ENCODE results near the gene UPK1A.

Gene UPK1A

GRCh38 chr19:35665157-35665556 is 1.2 kb upstream of the UPK1A start:
- H3K4me3 ChIP-seq (ENCODE audit: low read depth, low read length), result no peak overlapping the region
- DNase-seq (ENCODE audit: low read depth), result no peak
- no peak for TF ChIP-seq MYC (IDR thresholded peaks at IDR 0.05; ENCODE audit: low read depth, low read length)
- no peak for TF ChIP-seq MAX (IDR thresholded peaks at IDR 0.05; ENCODE audit: low read depth, low read length)
- no peak for TF ChIP-seq POLR2A (IDR thresholded peaks at IDR 0.05; ENCODE audit: extremely low read depth, insufficient read length)
- TF ChIP-seq CTCF (IDR thresholded peaks at IDR 0.05; ENCODE audit: low read depth, low read length), result no peak

- TF ChIP-seq MYC (IDR thresholded peaks at IDR 0.05; ENCODE audit: low read depth, low read length) (no peak), MAX (IDR thresholded peaks at IDR 0.05; ENCODE audit: low read depth, low read length) (no peak), POLR2A (IDR thresholded peaks at IDR 0.05; ENCODE audit: extremely low read depth, insufficient read length) (no peak), CTCF (IDR thresholded peaks at IDR 0.05; ENCODE audit: low read depth, low read length) (no peak)
- DNase-seq (ENCODE audit: low read depth), result no peak
Observed at GRCh38 chr19:35665604-35666003, 713 bp upstream of the UPK1A start.

GRCh38 chr19:35669566-35669965 is 3.2 kb downstream of the UPK1A start:
- no peak overlapping the region for H3K4me3 ChIP-seq (ENCODE audit: low read depth, low read length)
- no peak for DNase-seq (ENCODE audit: low read depth)
- TF ChIP-seq MAX (IDR thresholded peaks at IDR 0.05; ENCODE audit: low read depth, low read length) (no peak), MYC (IDR thresholded peaks at IDR 0.05; ENCODE audit: low read depth, low read length) (no peak), CTCF (IDR thresholded peaks at IDR 0.05; ENCODE audit: low read depth, low read length) (no peak), POLR2A (IDR thresholded peaks at IDR 0.05; ENCODE audit: extremely low read depth, insufficient read length) (no peak)

More at GRCh38 chr19:35665604-35666003, 713 bp upstream of the UPK1A start:
- no peak overlapping the region for H3K4me3 ChIP-seq (ENCODE audit: low read depth, low read length)

GRCh38 chr19:35669974-35670373 is 3.7 kb downstream of the UPK1A start:
- no peak for DNase-seq (ENCODE audit: low read depth)
- H3K4me3 ChIP-seq (ENCODE audit: low read depth, low read length), result no peak overlapping the region
- TF ChIP-seq CTCF (IDR thresholded peaks at IDR 0.05; ENCODE audit: low read depth, low read length) (no peak), MAX (IDR thresholded peaks at IDR 0.05; ENCODE audit: low read depth, low read length) (no peak), POLR2A (IDR thresholded peaks at IDR 0.05; ENCODE audit: extremely low read depth, insufficient read length) (no peak), MYC (IDR thresholded peaks at IDR 0.05; ENCODE audit: low read depth, low read length) (no peak)

- TF ChIP-seq POLR2A (IDR thresholded peaks at IDR 0.05; ENCODE audit: extremely low read depth, insufficient read length) (no peak), MYC (IDR thresholded peaks at IDR 0.05; ENCODE audit: low read depth, low read length) (no peak), MAX (IDR thresholded peaks at IDR 0.05; ENCODE audit: low read depth, low read length) (no peak), CTCF (IDR thresholded peaks at IDR 0.05; ENCODE audit: low read depth, low read length) (no peak)
- no peak overlapping the region for H3K4me3 ChIP-seq (ENCODE audit: low read depth, low read length)
- DNase-seq (ENCODE audit: low read depth), result no peak
Observed at GRCh38 chr19:35670686-35671085, 4.4 kb downstream of the UPK1A start.

- peak; percentile 29 for DNase-seq (ENCODE audit: low read depth)
- no peak for TF ChIP-seq MAX (IDR thresholded peaks at IDR 0.05; ENCODE audit: low read depth, low read length)
- TF ChIP-seq MYC (IDR thresholded peaks at IDR 0.05; ENCODE audit: low read depth, low read length), result no peak
- no peak for TF ChIP-seq POLR2A (IDR thresholded peaks at IDR 0.05; ENCODE audit: extremely low read depth, insufficient read length)
- no peak for TF ChIP-seq CTCF (IDR thresholded peaks at IDR 0.05; ENCODE audit: low read depth, low read length)
- no peak overlapping the region for H3K4me3 ChIP-seq (ENCODE audit: low read depth, low read length)
Observed at GRCh38 chr19:35671818-35672217, 5.5 kb downstream of the UPK1A start.

Data from NB4 (cell line).